HepG2 (cell line): ENCODE data around the gene RNF13. TPM values are rescaled to one million over a fixed set of nuclear protein-coding genes. Genes with fewer than 3 reads are reported as not detected.

ENCODE experiments used
- ATAC-seq: fragments of 200-7000 bp; cut with Tn5 transposase; 3 replicates; pipeline ENCODE4 v1.9.1; 2020; ENCODE audit warnings: mild to moderate bottlenecking, moderate library complexity
- BruUV-seq: library from RNA; stranded (reverse); fragments of 400-500 nt; replicated peaks from 2 replicates; lab custom pipeline; 2021; lab: Mats Ljungman, UMichigan
- CTCF ChIA-PET: fragments of 300-600 bp; formaldehyde crosslinking; extraction: SDS; loops from one replicate; lab custom pipeline; 2021; ENCODE audit warnings: low total read pairs, inconsistent platforms, low intra/inter-chr PET ratio; lab: Yijun Ruan, JAX
- POLR2A ChIA-PET: fragments of 350-600 bp; sonication (Branson Sonifier 250); formaldehyde crosslinking; loops from one replicate; lab custom pipeline; 2020; ENCODE audit warnings: antibody characterized with exemption, inconsistent platforms; lab: Yijun Ruan, JAX
- DNase-seq: peaks from one replicate; pipeline ENCODE4 v3.0.0-alpha.2; 2015; ENCODE audit warnings: low spot score
- FAIRE-seq: peaks from 3 replicates; lab custom pipeline; 2011; peaks lifted over from hg19 to GRCh38; lab: Jason Lieb, UNC
- H2AFZ ChIP-seq: one replicate; pipeline ENCODE4 v1.6.1; 2011; ENCODE audit warnings: low read length, inconsistent platforms
- H3K27ac ChIP-seq: fragments of 300-600 bp; 3 replicates; pipeline ENCODE4 v1.8.0; 2011; ENCODE audit warnings: mixed run types, mild to moderate bottlenecking, mixed read lengths, low read length, inconsistent platforms; ENCODE audit not compliant: insufficient read depth; ENCODE audit errors: extremely low read length
- H3K27me3 ChIP-seq, 2 experiments: fragments of 200-600 bp in 1 of 2; 2 replicates in 1 of 2; 3 replicates in 1 of 2; pipeline versions ENCODE4 v1.6.0 to v1.8.0; 2011; ENCODE audit warnings: low read length in 2 of 2, mild to moderate bottlenecking in 2 of 2, moderate library complexity in 2 of 2, inconsistent platforms in 1 of 2; ENCODE audit not compliant: insufficient read depth in 2 of 2, control insufficient read depth in 1 of 2
- H3K36me3 ChIP-seq, 2 experiments: fragments of 200-600 bp in 1 of 2; replicated peaks in 1 of 2; 2 replicates in 1 of 2; 3 replicates in 1 of 2; pipeline versions ENCODE4 v1.5.1 to v1.8.0; 2011; ENCODE audit warnings: low read length in 2 of 2, inconsistent platforms in 1 of 2; ENCODE audit not compliant: insufficient read depth in 2 of 2, control insufficient read depth in 1 of 2
- H3K4me1 ChIP-seq: 2 replicates; pipeline ENCODE4 v1.5.1; 2012; ENCODE audit warnings: low read length, inconsistent platforms; ENCODE audit not compliant: insufficient read depth
- H3K4me2 ChIP-seq: 2 replicates; pipeline ENCODE4 v1.6.0; 2011; ENCODE audit warnings: low read depth, low read length, inconsistent platforms
- H3K4me3 ChIP-seq, 3 experiments: fragments of 200-600 bp in 1 of 3; sonication (generic), shearing (Covaris generic) in 1 of 3; replicated peaks in 1 of 3; 2 replicates each; pipeline ENCODE4 v1.5.1; 2011 to 2016; ENCODE audit warnings: low read length in 3 of 3, inconsistent platforms in 2 of 3, low read depth in 2 of 3, mild to moderate bottlenecking in 2 of 3, control low read depth in 1 of 3, mixed read lengths in 1 of 3; ENCODE audit not compliant: insufficient read depth in 1 of 3
- H3K79me2 ChIP-seq: one replicate; pipeline ENCODE4 v1.6.1; 2011; ENCODE audit warnings: low read length, inconsistent platforms; ENCODE audit not compliant: insufficient read depth
- H3K9ac ChIP-seq: 2 replicates; pipeline ENCODE4 v1.6.0; 2011; ENCODE audit warnings: mild to moderate bottlenecking, low read depth, low read length, inconsistent platforms; ENCODE audit not compliant: insufficient read depth
- H3K9me3 ChIP-seq: 2 replicates; pipeline ENCODE4 v1.5.1; 2012; ENCODE audit warnings: mild to moderate bottlenecking, low read length
- H4K20me1 ChIP-seq: 2 replicates; pipeline ENCODE4 v1.6.0; 2011; ENCODE audit warnings: inconsistent platforms, mild to moderate bottlenecking, low read length, moderate library complexity; ENCODE audit not compliant: insufficient read depth
- CREBL2 ChIP-seq: sonication (generic); formaldehyde crosslinking; IDR thresholded peaks from 2 replicates; pipeline ENCODE4 v1.8.1; 2023; ENCODE audit warnings: missing genetic modification reagents, mild to moderate bottlenecking, borderline replicate concordance
- FIP1L1 ChIP-seq: fragments of 200-400 bp; formaldehyde crosslinking; IDR thresholded peaks from 2 replicates; pipeline ENCODE4 v1.6.1; 2018; ENCODE audit warnings: low read depth, mild to moderate bottlenecking, low read length, moderate library complexity, borderline replicate concordance; ENCODE audit not compliant: insufficient read depth
- GABPB1 ChIP-seq: IDR thresholded peaks from 2 replicates; pipeline ENCODE4 v1.6.1; 2016; ENCODE audit warnings: mild to moderate bottlenecking, missing genetic modification reagents, moderate library complexity, missing compliant biosample characterization
- MTA3 ChIP-seq: sonication (generic); formaldehyde crosslinking; IDR thresholded peaks from 2 replicates; pipeline ENCODE4 v1.4.0; 2020; ENCODE audit warnings: missing genetic modification reagents
- NFYC ChIP-seq: IDR thresholded peaks from 2 replicates; pipeline ENCODE4 v1.6.1; 2016; ENCODE audit warnings: missing genetic modification reagents, missing compliant biosample characterization
- SPEN ChIP-seq: sonication (generic); formaldehyde crosslinking; IDR thresholded peaks from 2 replicates; pipeline ENCODE4 v1.5.1; 2020; ENCODE audit warnings: low read depth, mild to moderate bottlenecking, missing genetic modification reagents
- ZBTB37 ChIP-seq: sonication (generic); formaldehyde crosslinking; IDR thresholded peaks from 2 replicates; pipeline ENCODE4 v1.4.0; 2020; ENCODE audit warnings: mild to moderate bottlenecking, missing genetic modification reagents
- ZFP82 ChIP-seq: sonication (generic); formaldehyde crosslinking; IDR thresholded peaks from 2 replicates; pipeline ENCODE4 v1.5.1; 2020; ENCODE audit warnings: mild to moderate bottlenecking, missing genetic modification reagents, borderline replicate concordance
- ZFYVE20 ChIP-seq: sonication (generic); formaldehyde crosslinking; IDR thresholded peaks from 2 replicates; pipeline ENCODE4 v1.8.0; 2023; ENCODE audit warnings: low read depth, mild to moderate bottlenecking, moderate library complexity, missing genetic modification reagents, borderline replicate concordance
- ZNF230 ChIP-seq: sonication (generic); formaldehyde crosslinking; IDR thresholded peaks from 2 replicates; pipeline ENCODE4 v1.4.0; 2020; ENCODE audit warnings: mild to moderate bottlenecking, missing genetic modification reagents
- ZNF251 ChIP-seq: sonication (generic); formaldehyde crosslinking; IDR thresholded peaks from 2 replicates; pipeline ENCODE4 v1.9.0; 2021; ENCODE audit warnings: mild to moderate bottlenecking, missing genetic modification reagents
- ZNF780A ChIP-seq: sonication (generic); formaldehyde crosslinking; IDR thresholded peaks from 2 replicates; pipeline ENCODE4 v1.8.0; 2022; ENCODE audit warnings: mild to moderate bottlenecking, missing genetic modification reagents, moderate library complexity
- in situ Hi-C: cut with HindIII; loops from 2 replicates; pipeline ENCODE4 v1.10.0; 2017; ENCODE audit warnings: low pct_unique_long_range_greater_than_20kb; ENCODE audit not compliant: extremely low pct_ligation_motif_present
- intact Hi-C: fragments of 100-400 bp; cut with micrococcal nuclease; formaldehyde crosslinking; loops from one replicate; pipeline ENCODE4 v1.10.0; 2022; ENCODE audit not compliant: unreplicated experiment
- polyA plus RNA-seq, 8 experiments: library from polyadenylated mRNA; depleted of rRNA in 3 of 8; stranded (reverse) in 7 of 8; unstranded in 1 of 8; fragments of >200 nt; fragmentation: Illumina TruSeq in 4 of 8; extraction: Trizol in 4 of 8; gene quantifications; 2 replicates each; pipeline versions ENCODE4 v1.2.1 to v1.2.3, GENCODE V29; 2011 to 2016; ENCODE audit warnings: low read depth in 4 of 8, missing spikeins in 1 of 8, mixed read lengths in 1 of 8; ENCODE audit not compliant: insufficient read depth in 1 of 8
- total RNA-seq, 5 experiments: library from RNA; depleted of rRNA; stranded (reverse); fragments of >200 nt; fragmentation: Illumina TruSeq; extraction: Trizol; gene quantifications; 2 replicates each; pipeline ENCODE4 v1.2.3, GENCODE V29; 2016; ENCODE audit warnings: low read depth in 1 of 5

The RNF13 gene
- total and polyA plus RNA-seq, 2 of the 13 experiments (the other 11 are each of a cell fraction or from before 2014, with no cell fraction given), result 39.8 to 46.0 TPM

- BruUV-seq, result no TSS peak
- POLR2A ChIA-PET, result no interaction called here
- no peak for TF ChIP-seq FIP1L1
- no peak for TF ChIP-seq CREBL2 (CRISPR knock-in tag)
- TF ChIP-seq NFYC (CRISPR knock-in tag), result no peak
- no peak for TF ChIP-seq ZNF780A (CRISPR knock-in tag)
- no peak for TF ChIP-seq SPEN
- TF ChIP-seq ZFYVE20 (CRISPR knock-in tag), result no peak
- no peak for TF ChIP-seq ZBTB37 (CRISPR knock-in tag)
- no peak for TF ChIP-seq ZNF230 (CRISPR knock-in tag)
- no peak for TF ChIP-seq ZNF251
- TF ChIP-seq ZFP82 (CRISPR knock-in tag), result no peak
- no peak for TF ChIP-seq MTA3
- no peak for TF ChIP-seq GABPB1 (CRISPR knock-in tag)
- TF ChIP-seq, all 625 proteins: peak for 0
- Histone ChIP-seq H3K27ac (no peak overlapping the region), H3K36me3 (peaks cover 0 to 3% of the 10 kb centered on the region in 2 experiments; a peak in 1 of 5 replicates), H3K4me2 (no peak overlapping the region), H3K4me1 (no peaks in the 10 kb centered on the region), H3K4me3 (no peak overlapping the region), H3K79me2 (no peaks in the 10 kb centered on the region), H3K9ac (no peak overlapping the region), H4K20me1 (no peaks in the 10 kb centered on the region), H2AFZ (no peak overlapping the region), H3K9me3 (no peaks in the 10 kb centered on the region), H3K27me3 (no peaks in the 10 kb centered on the region)
- in situ Hi-C loops (no loop called here), intact Hi-C loops (loop anchor here (10.0 kb wide), 1 partner anchor 391 kb away; no protein-coding TSS in a partner anchor)
- CTCF ChIA-PET, result no interaction called here
- ATAC-seq, result no peak
- no peak for DNase-seq
- peak; percentile 21 for FAIRE-seq
Measured at GRCh38 chr3:149906036-149906435, 93.0 kb downstream of the RNF13 start.
